Measurements from ENCODE around the gene PTPRE. TPM values are rescaled to one million over a fixed set of nuclear protein-coding genes. Genes with fewer than 3 reads are reported as not detected.

PTPRE gene
- total and polyA plus RNA-seq, 9 donors, result 2.1 to 15.5 (median 6.9) TPM

GRCh38 chr10:127940866-127941640 lies 34.1 kb downstream of the PTPRE start:
- no peaks in the 10 kb centered on the region for H3K27me3 ChIP-seq
- no peak overlapping the region for H3K4me3 ChIP-seq
- WGBS, 3 donors, result 82 to 96% (median 87%) methylated on average over 6 of the region's 6 CpGs
- H3K27ac ChIP-seq, result no peak overlapping the region
- H3K4me1 ChIP-seq (ENCODE audit: insufficient read depth), result no peaks in the 10 kb centered on the region
- H3K9me3 ChIP-seq, result no peaks in the 10 kb centered on the region
- TF ChIP-seq POLR2A (IDR thresholded peaks at IDR 0.05) (no peak), CTCF (IDR thresholded peaks at IDR 0.05) (no peak), EP300 (IDR thresholded peaks at IDR 0.05) (no peak)
- H3K36me3 ChIP-seq, result no peaks in the 10 kb centered on the region
- intact Hi-C loops (cut with DNase I), result no loop called here
- DNase-seq, result no peak

- DNase-seq, result no peak
- no peaks in the 10 kb centered on the region for H3K27me3 ChIP-seq
- no peaks in the 10 kb centered on the region for H3K36me3 ChIP-seq
- H3K4me1 ChIP-seq (ENCODE audit: insufficient read depth), result no peaks in the 10 kb centered on the region
- no peak overlapping the region for H3K4me3 ChIP-seq
- no peaks in the 10 kb centered on the region for H3K9me3 ChIP-seq
- 38 to 51% (median 46%) methylated on average over 7 of the region's 7 CpGs for WGBS, 3 donors
- no peak overlapping the region for H3K27ac ChIP-seq
- intact Hi-C loops (cut with DNase I), result no loop called here
- TF ChIP-seq CTCF (IDR thresholded peaks at IDR 0.05), result no peak
- no peak for TF ChIP-seq POLR2A (IDR thresholded peaks at IDR 0.05)
- TF ChIP-seq EP300 (IDR thresholded peaks at IDR 0.05), result no peak
Measured at GRCh38 chr10:127942811-127943210, 35.9 kb downstream of the PTPRE start.

- no peaks in the 10 kb centered on the region for H3K4me1 ChIP-seq (ENCODE audit: insufficient read depth)
- H3K9me3 ChIP-seq, result no peaks in the 10 kb centered on the region
- no peak overlapping the region for H3K27ac ChIP-seq
- intact Hi-C loops (cut with DNase I), result no loop called here
- TF ChIP-seq CTCF (IDR thresholded peaks at IDR 0.05) (no peak), EP300 (IDR thresholded peaks at IDR 0.05) (no peak), POLR2A (IDR thresholded peaks at IDR 0.05) (no peak)
- H3K27me3 ChIP-seq, result no peaks in the 10 kb centered on the region
- H3K36me3 ChIP-seq, result no peaks in the 10 kb centered on the region
- no peak overlapping the region for H3K4me3 ChIP-seq
- 76 to 81% (median 79%) methylated on average over 10 of the region's 10 CpGs for WGBS, 3 donors
- DNase-seq, result no peak
Measured at GRCh38 chr10:127943336-127943910, 36.5 kb downstream of the PTPRE start.

- intact Hi-C loops (cut with DNase I), result no loop called here
- WGBS, 3 donors, result 77 to 91% (median 91%) methylated on average over 2 of the region's 2 CpGs
- no peak for DNase-seq
- no peak overlapping the region for H3K4me3 ChIP-seq
- H3K9me3 ChIP-seq, result no peaks in the 10 kb centered on the region
- no peak for TF ChIP-seq EP300 (IDR thresholded peaks at IDR 0.05)
- TF ChIP-seq POLR2A (IDR thresholded peaks at IDR 0.05), result no peak
- TF ChIP-seq CTCF (IDR thresholded peaks at IDR 0.05), result no peak
- no peaks in the 10 kb centered on the region for H3K36me3 ChIP-seq
- H3K27me3 ChIP-seq, result no peaks in the 10 kb centered on the region
- H3K4me1 ChIP-seq (ENCODE audit: insufficient read depth), result no peaks in the 10 kb centered on the region
- H3K27ac ChIP-seq, result no peak overlapping the region
Measured at GRCh38 chr10:127944256-127944655, 37.4 kb downstream of the PTPRE start.
